Body of pancreas (tissue), 4 donors: ENCODE measurements around the gene CCDC38. TPM values are rescaled to one million over a fixed set of nuclear protein-coding genes. Genes with fewer than 3 reads are reported as not detected.

ENCODE experiments used
- ATAC-seq: fragments of 150-250 bp; one replicate; pipeline ENCODE4 v1.9.1; 2016
- DNase-seq, 4 donors: peaks; one replicate each; pipeline ENCODE4 v3.0.0-alpha.2; 2019
- H3K27ac ChIP-seq, 4 donors: fragments of 200-600 bp; sonication (generic); 1 replicate in 3 of 4; 2 replicates in 1 of 4; pipeline versions ENCODE4 v1.5.1 to v1.6.1; 2016 to 2019; ENCODE audit warnings: mild to moderate bottlenecking in 1 of 4, mixed read lengths in 1 of 4, moderate library complexity in 1 of 4
- H3K27me3 ChIP-seq, 2 donors: fragments of 200-600 bp; sonication (generic); one replicate each; pipeline ENCODE4 v1.6.0; 2016; ENCODE audit warnings: mild to moderate bottlenecking in 1 of 2
- H3K36me3 ChIP-seq, 2 donors: fragments of 200-600 bp; sonication (generic); replicated peaks in 1 of 2; 2 replicates each; pipeline ENCODE4 v1.5.1; 2016; ENCODE audit warnings: low read depth in 2 of 2; ENCODE audit not compliant: insufficient read depth in 1 of 2
- H3K4me1 ChIP-seq: fragments of 200-600 bp; sonication (generic); one replicate; pipeline ENCODE4 v1.6.0; 2016
- H3K4me3 ChIP-seq, 2 donors: fragments of 200-600 bp; sonication (generic); 1 replicate in 1 of 2; 2 replicates in 1 of 2; pipeline ENCODE4 v1.5.1; 2016 to 2019
- H3K9me3 ChIP-seq, 3 donors: fragments of 200-600 bp; sonication (generic); 1 replicate in 2 of 3; 2 replicates in 1 of 3; pipeline ENCODE4 v1.5.1; 2016
- POLR2A ChIP-seq, 3 donors: fragments of 450-650 bp; IDR thresholded peaks; one replicate each; pipeline ENCODE4 v1.6.1; 2016; ENCODE audit warnings: antibody characterized with exemption in 3 of 3, mild to moderate bottlenecking in 2 of 3
- WGBS, 2 donors: methylation state at CpG; one replicate each; pipeline ENCODE4 v1.1.5; 2017; 5-methylcytosine and 5-hydroxymethylcytosine counted together
- intact Hi-C: fragments of 100-400 bp; cut with DNase I; formaldehyde crosslinking; loops from one replicate; pipeline ENCODE4 v1.15.1; 2023
- total RNA-seq, 2 donors: library from RNA; depleted of rRNA; stranded (reverse); fragments of >200 nt; gene quantifications; one replicate each; pipeline ENCODE4 v1.1.0, GENCODE V29; 2016
- TF ChIP-seq, protein P1 (sequence below), 7 experiments: fragments of 450-650 bp in 4 of 7; fragments of 200-600 bp in 3 of 7; sonication (generic) in 3 of 7; IDR thresholded peaks; one replicate each; pipeline ENCODE4 v1.5.1; 2016 to 2019; ENCODE audit warnings: antibody characterized with exemption in 7 of 7

CCDC38 gene
- total RNA-seq, 2 donors from 2014 or later: not detected

DNA sequence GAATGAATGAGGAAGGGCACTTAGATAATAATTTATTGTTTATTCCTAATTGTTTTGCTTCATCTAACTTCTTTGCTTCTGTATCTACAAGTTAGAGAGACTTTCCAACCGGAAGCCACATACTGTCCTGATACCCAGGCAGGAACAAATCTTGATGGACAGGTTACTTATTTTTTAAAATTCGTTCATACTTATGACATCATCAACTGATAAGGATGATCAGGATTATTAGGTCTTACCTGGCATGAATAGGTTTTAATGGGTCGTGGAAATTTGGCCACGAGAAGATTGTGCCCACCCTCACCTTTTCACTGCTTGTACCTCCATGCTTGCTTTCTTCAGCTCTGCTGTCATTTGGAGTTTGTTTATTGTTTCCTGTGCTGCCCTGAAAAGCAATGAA is 44.3 kb downstream of the CCDC38 start:
- no peaks in the 10 kb centered on the region for H3K9me3 ChIP-seq
- ATAC-seq: no peak
- no peak for TF ChIP-seq POLR2A (IDR thresholded peaks at IDR 0.05)
- TF ChIP-seq, protein P1, sequence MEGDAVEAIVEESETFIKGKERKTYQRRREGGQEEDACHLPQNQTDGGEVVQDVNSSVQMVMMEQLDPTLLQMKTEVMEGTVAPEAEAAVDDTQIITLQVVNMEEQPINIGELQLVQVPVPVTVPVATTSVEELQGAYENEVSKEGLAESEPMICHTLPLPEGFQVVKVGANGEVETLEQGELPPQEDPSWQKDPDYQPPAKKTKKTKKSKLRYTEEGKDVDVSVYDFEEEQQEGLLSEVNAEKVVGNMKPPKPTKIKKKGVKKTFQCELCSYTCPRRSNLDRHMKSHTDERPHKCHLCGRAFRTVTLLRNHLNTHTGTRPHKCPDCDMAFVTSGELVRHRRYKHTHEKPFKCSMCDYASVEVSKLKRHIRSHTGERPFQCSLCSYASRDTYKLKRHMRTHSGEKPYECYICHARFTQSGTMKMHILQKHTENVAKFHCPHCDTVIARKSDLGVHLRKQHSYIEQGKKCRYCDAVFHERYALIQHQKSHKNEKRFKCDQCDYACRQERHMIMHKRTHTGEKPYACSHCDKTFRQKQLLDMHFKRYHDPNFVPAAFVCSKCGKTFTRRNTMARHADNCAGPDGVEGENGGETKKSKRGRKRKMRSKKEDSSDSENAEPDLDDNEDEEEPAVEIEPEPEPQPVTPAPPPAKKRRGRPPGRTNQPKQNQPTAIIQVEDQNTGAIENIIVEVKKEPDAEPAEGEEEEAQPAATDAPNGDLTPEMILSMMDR (IDR thresholded peaks at IDR 0.05): no peak
- no peaks in the 10 kb centered on the region for H3K27me3 ChIP-seq
- no peaks in the 10 kb centered on the region for H3K36me3 ChIP-seq
- no peak overlapping the region for H3K4me3 ChIP-seq
- 43 to 48% methylated on average over 4 of the region's 4 CpGs for WGBS, 2 donors
- intact Hi-C loops: no loop called here
- no peak for DNase-seq
- H3K27ac ChIP-seq: no peak overlapping the region
- no peaks in the 10 kb centered on the region for H3K4me1 ChIP-seq

DNA sequence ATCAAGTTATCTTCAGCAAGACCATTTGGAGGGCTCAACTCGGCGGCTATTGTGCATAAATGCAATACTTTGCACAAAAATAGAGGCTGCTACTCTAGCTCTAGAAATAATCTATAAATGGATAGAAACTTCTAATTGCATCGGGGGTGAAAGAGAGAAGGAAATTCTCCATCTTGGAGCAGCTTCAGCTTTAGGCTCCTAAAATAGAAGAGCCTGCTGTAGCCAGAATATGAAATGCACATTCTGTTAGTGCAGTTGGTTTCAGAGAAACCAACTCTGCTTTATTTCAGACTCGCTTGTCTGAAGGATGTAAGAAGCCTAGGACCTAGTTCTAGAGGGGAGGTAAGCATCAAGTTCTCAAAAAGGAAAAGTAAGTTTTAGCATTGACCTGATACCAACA is 45.6 kb downstream of the CCDC38 start:
- Histone ChIP-seq H3K9me3 (no peaks in the 10 kb centered on the region), H3K4me1 (no peaks in the 10 kb centered on the region), H3K27ac (no peak overlapping the region), H3K36me3 (no peaks in the 10 kb centered on the region), H3K27me3 (no peaks in the 10 kb centered on the region), H3K4me3 (no peak overlapping the region)
- intact Hi-C loops: no loop called here
- ATAC-seq (no peak), DNase-seq (no peak)
- TF ChIP-seq, protein P1 (IDR thresholded peaks at IDR 0.05): no peak
- no peak for TF ChIP-seq POLR2A (IDR thresholded peaks at IDR 0.05)
- WGBS, 2 donors: 80 to 85% methylated on average over 4 of the region's 4 CpGs

DNA sequence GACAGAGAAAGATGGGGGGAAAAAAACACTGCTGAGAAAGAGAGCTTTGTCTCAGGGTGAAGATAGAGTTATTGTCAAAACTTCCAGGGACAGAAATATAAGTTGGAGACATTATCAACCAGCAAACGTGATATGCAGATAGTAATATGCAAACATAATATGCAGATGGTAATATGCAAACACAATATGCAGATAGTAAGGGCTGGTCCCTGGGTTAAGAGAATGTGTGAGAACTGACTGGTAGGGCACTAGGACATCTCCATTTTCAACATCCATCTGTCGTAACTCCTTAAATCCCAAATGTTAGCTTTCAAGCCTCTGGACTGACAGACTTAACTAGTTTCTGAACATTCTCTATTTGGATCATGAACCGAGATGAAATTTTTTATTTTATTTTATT is 51.5 kb downstream of the CCDC38 start:
- H3K4me1 ChIP-seq: no peaks in the 10 kb centered on the region
- DNase-seq: no peak
- 56% methylated on average over 3 of the region's 3 CpGs for WGBS, 2 donors

DNA sequence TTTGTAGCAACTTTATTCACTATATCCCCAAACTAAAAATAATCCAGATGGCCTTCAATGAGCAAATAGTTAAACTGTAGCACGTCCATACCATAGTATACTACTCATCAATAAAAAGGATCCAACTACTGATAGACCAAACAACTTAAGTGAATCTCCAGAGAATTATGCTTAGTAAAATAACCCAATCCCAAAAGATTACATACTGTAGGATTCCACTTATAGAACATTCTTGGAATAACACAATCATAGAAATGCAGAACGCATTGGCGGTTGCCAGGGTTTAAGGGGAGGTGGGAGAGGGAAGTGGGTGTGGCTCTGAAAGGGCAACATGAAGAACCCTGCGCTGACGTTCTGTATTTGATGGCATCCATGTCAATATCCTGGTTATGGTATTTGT is 55.1 kb downstream of the CCDC38 start:
- intact Hi-C loops: no loop called here
- Histone ChIP-seq H3K4me3 (no peak overlapping the region), H3K27ac (no peak overlapping the region), H3K27me3 (no peaks in the 10 kb centered on the region), H3K4me1 (no peaks in the 10 kb centered on the region), H3K36me3 (no peaks in the 10 kb centered on the region), H3K9me3 (no peaks in the 10 kb centered on the region)
- 66 to 74% methylated on average over 5 of the region's 5 CpGs for WGBS, 2 donors
- ATAC-seq: no peak
- no peak for TF ChIP-seq POLR2A (IDR thresholded peaks at IDR 0.05)
- TF ChIP-seq, protein P1 (IDR thresholded peaks at IDR 0.05): no peak
- DNase-seq: no peak

More for the DNA sequence above, 51.5 kb downstream of the CCDC38 start:
- ATAC-seq: no peak
- no peaks in the 10 kb centered on the region for H3K36me3 ChIP-seq
- intact Hi-C loops: no loop called here
- TF ChIP-seq, protein P1 (IDR thresholded peaks at IDR 0.05): no peak
- no peak for TF ChIP-seq POLR2A (IDR thresholded peaks at IDR 0.05)
- no peaks in the 10 kb centered on the region for H3K9me3 ChIP-seq
- no peak overlapping the region for H3K27ac ChIP-seq
- H3K4me3 ChIP-seq: no peak overlapping the region
- H3K27me3 ChIP-seq: no peaks in the 10 kb centered on the region

DNA sequence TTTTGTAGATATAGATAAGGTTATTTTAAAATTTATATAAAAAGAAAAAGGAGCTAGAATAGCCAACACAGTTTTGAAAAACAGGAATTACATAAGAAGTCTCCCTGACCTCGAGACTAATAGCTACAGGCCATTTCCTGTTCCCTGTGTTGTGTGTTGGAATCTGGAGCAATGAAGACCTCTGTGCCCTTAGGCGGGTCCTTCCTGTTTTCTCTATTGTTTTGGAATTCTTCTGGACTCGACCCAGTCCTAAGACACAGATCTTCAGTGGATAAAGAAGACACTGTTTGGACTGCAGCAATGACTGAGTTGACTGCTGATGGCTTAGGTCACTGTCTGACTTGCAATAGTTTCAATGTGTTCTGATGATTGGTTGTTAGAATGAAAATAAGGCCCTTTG is 57.4 kb downstream of the CCDC38 start:
- Histone ChIP-seq H3K27ac (no peak overlapping the region), H3K36me3 (no peaks in the 10 kb centered on the region)
- TF ChIP-seq POLR2A (IDR thresholded peaks at IDR 0.05): no peak
- TF ChIP-seq, protein P1 (IDR thresholded peaks at IDR 0.05): no peak

More for the DNA sequence above, 57.4 kb downstream of the CCDC38 start:
- Histone ChIP-seq H3K27me3 (no peaks in the 10 kb centered on the region), H3K4me1 (no peaks in the 10 kb centered on the region), H3K4me3 (no peak overlapping the region), H3K9me3 (no peaks in the 10 kb centered on the region)
- DNase-seq (no peak), ATAC-seq (no peak)
- WGBS, 2 donors: 51 to 64% methylated on average over 3 of the region's 3 CpGs
- intact Hi-C loops: no loop called here
